Measurements from ENCODE around the gene CHGA. TPM values are rescaled to one million over a fixed set of nuclear protein-coding genes. Genes with fewer than 3 reads are reported as not detected.

The CHGA gene
- total RNA-seq, 1 experiment from 2014 or later: not detected

DNA sequence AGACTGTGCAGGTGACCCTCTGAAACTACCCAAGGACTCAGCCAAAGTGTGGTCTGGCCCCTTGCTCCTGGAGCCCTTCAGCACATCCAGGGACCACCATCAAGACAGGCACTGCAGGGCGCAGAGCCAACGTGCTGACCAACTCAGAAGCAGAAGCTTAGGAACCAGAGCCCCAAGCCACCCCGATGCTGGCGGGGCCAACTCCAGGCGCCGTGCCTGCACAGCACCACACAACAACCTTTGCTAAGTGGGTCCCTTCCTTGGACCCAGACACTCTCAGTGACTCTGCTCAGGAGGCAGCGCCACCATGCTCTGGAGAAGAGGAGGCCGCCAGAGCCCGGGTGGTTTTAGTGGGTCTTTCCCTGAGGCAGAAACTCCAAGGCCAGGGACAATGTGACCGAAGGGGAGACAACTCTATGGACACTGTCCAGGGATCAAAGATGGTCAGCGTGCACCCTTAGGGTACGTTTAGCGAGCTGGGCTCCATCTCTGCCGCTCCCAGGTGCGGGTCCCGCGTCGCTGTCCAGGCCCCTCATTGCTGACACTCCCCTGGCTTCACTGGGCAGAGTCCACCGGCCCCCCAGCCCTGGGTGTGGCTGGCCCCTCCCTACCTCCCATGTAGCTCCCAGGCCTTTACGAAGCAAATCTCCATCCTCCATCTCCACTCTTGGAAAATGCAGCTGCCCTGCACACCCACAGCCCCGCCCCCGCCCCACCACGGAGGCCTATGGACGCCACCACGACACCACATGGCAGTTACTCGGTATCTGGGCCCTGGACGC, 16.1 kb downstream of the CHGA start:
- DNase-seq (ENCODE audit: low read depth, low spot score) (no peak), ATAC-seq (no peak)
- Histone ChIP-seq H3K36me3 (ENCODE audit: control insufficient read depth, insufficient read depth, low read length) (no peaks in the 10 kb centered on the region), H3K9me3 (ENCODE audit: control insufficient read depth, insufficient read depth, low read depth, low read length) (no peaks in the 10 kb centered on the region), H3K4me1 (ENCODE audit: control insufficient read depth, insufficient read depth, low read length) (no peaks in the 10 kb centered on the region), H3K27ac (ENCODE audit: low read length) (no peak overlapping the region), H3K4me3 (ENCODE audit: low read depth in 2 of 2, low read length in 2 of 2) (no peak overlapping the region), H3K27me3 (ENCODE audit: control insufficient read depth, insufficient read depth, low read length) (no peaks in the 10 kb centered on the region)
- ChIA-PET POLR2A (no interaction called here), CTCF (no interaction called here)
- TF ChIP-seq SIN3A (IDR thresholded peaks at IDR 0.05; ENCODE audit: borderline replicate concordance, insufficient read depth, low read depth, low read length) (no peak), POLR2AphosphoS5 (IDR thresholded peaks at IDR 0.05; ENCODE audit: low read depth, low read length) (no peak), TCF7L2 (IDR thresholded peaks at IDR 0.05; ENCODE audit: low read depth, low read length) (no peak)
- TF ChIP-seq, protein P1, sequence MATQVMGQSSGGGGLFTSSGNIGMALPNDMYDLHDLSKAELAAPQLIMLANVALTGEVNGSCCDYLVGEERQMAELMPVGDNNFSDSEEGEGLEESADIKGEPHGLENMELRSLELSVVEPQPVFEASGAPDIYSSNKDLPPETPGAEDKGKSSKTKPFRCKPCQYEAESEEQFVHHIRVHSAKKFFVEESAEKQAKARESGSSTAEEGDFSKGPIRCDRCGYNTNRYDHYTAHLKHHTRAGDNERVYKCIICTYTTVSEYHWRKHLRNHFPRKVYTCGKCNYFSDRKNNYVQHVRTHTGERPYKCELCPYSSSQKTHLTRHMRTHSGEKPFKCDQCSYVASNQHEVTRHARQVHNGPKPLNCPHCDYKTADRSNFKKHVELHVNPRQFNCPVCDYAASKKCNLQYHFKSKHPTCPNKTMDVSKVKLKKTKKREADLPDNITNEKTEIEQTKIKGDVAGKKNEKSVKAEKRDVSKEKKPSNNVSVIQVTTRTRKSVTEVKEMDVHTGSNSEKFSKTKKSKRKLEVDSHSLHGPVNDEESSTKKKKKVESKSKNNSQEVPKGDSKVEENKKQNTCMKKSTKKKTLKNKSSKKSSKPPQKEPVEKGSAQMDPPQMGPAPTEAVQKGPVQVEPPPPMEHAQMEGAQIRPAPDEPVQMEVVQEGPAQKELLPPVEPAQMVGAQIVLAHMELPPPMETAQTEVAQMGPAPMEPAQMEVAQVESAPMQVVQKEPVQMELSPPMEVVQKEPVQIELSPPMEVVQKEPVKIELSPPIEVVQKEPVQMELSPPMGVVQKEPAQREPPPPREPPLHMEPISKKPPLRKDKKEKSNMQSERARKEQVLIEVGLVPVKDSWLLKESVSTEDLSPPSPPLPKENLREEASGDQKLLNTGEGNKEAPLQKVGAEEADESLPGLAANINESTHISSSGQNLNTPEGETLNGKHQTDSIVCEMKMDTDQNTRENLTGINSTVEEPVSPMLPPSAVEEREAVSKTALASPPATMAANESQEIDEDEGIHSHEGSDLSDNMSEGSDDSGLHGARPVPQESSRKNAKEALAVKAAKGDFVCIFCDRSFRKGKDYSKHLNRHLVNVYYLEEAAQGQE (IDR thresholded peaks at IDR 0.05; ENCODE audit: insufficient read depth in 1 of 2, low read depth in 2 of 2, low read length in 1 of 2): no peak
- TF ChIP-seq, protein P2, sequence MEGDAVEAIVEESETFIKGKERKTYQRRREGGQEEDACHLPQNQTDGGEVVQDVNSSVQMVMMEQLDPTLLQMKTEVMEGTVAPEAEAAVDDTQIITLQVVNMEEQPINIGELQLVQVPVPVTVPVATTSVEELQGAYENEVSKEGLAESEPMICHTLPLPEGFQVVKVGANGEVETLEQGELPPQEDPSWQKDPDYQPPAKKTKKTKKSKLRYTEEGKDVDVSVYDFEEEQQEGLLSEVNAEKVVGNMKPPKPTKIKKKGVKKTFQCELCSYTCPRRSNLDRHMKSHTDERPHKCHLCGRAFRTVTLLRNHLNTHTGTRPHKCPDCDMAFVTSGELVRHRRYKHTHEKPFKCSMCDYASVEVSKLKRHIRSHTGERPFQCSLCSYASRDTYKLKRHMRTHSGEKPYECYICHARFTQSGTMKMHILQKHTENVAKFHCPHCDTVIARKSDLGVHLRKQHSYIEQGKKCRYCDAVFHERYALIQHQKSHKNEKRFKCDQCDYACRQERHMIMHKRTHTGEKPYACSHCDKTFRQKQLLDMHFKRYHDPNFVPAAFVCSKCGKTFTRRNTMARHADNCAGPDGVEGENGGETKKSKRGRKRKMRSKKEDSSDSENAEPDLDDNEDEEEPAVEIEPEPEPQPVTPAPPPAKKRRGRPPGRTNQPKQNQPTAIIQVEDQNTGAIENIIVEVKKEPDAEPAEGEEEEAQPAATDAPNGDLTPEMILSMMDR (IDR thresholded peaks at IDR 0.05): no peak
- intact Hi-C loops (cut with micrococcal nuclease; ENCODE audit: unreplicated experiment): no loop called here
- in situ Hi-C loops (cut with HindIII; ENCODE audit: low pct_unique_long_range_greater_than_20kb, low sequenced_read_pairs): no loop called here
- BruUV-seq (replicated peaks): no TSS peak

- Histone ChIP-seq H3K27me3 (ENCODE audit: control insufficient read depth, insufficient read depth, low read length) (no peaks in the 10 kb centered on the region), H3K27ac (ENCODE audit: low read length) (no peak overlapping the region), H3K9me3 (ENCODE audit: control insufficient read depth, insufficient read depth, low read depth, low read length) (no peaks in the 10 kb centered on the region), H3K4me1 (ENCODE audit: control insufficient read depth, insufficient read depth, low read length) (no peaks in the 10 kb centered on the region), H3K4me3 (ENCODE audit: low read depth in 2 of 2, low read length in 2 of 2) (no peak overlapping the region), H3K36me3 (ENCODE audit: control insufficient read depth, insufficient read depth, low read length) (no peaks in the 10 kb centered on the region)
- in situ Hi-C loops (cut with HindIII; ENCODE audit: low pct_unique_long_range_greater_than_20kb, low sequenced_read_pairs): no loop called here
- no peak for DNase-seq (ENCODE audit: low read depth, low spot score)
- no TSS peak for BruUV-seq (replicated peaks)
- no peak for ATAC-seq
- TF ChIP-seq TCF7L2 (IDR thresholded peaks at IDR 0.05; ENCODE audit: low read depth, low read length) (no peak), SIN3A (IDR thresholded peaks at IDR 0.05; ENCODE audit: borderline replicate concordance, insufficient read depth, low read depth, low read length) (no peak), POLR2AphosphoS5 (IDR thresholded peaks at IDR 0.05; ENCODE audit: low read depth, low read length) (no peak)
- TF ChIP-seq, protein P2 (IDR thresholded peaks at IDR 0.05): no peak
- TF ChIP-seq, protein P1 (IDR thresholded peaks at IDR 0.05; ENCODE audit: insufficient read depth in 1 of 2, low read depth in 2 of 2, low read length in 1 of 2): no peak
- POLR2A ChIA-PET: no interaction called here
- CTCF ChIA-PET: no interaction called here
- intact Hi-C loops (cut with micrococcal nuclease; ENCODE audit: unreplicated experiment): no loop called here
Observed at GRCh38 chr14:92939699-92940098, 16.7 kb downstream of the CHGA start.

All from Panc1 (cell line).